ENCODE measurements around the gene ZSCAN23.
"Not testable (repeated sequence)": the region's sequence is repeated elsewhere in the genome, so short reads cannot be mapped to it uniquely, and the experiment has no call there.

Gene ZSCAN23

DNA sequence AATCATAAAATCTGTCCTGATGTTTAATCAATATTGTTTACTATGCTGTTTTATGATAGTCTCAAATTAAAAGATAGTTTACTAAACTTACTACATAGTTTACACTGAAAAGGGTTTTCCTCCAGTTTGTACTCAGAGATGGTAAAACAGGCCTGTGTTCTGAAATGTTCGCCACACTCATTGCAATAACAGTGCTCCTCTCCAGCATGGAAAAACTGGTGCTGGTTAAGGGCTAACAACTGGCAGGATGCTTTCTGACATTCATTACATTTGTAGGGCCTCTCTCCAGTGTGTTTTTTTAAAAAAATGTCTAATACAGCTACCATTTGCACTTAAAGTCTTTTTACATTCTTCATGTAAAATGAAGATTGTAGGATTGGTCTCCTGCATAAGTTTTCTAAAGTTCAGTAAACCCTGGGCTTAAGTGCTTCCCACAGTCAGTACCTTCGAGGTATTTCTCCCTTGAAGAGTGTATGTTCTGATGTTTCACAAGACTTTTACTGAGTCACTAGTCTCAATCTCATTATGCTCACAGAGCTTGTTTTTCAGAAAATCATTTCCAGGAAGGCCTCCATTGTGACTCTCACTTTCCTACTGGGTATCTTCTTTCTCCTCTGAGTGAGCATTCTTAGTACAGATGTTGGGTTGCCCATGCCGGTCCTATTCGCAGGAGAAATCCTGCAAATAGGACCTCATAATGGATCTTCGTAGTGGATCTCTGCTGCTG is 35.1 kb downstream of the ZSCAN23 start:
- H3K9me3 Mint-ChIP-seq, result peaks cover 4% of the 10 kb centered on the region
- H3K4me1 Mint-ChIP-seq (ENCODE audit: low read depth), result peaks cover 23% of the 10 kb centered on the region
- no peaks in the 10 kb centered on the region for H3K36me3 Mint-ChIP-seq (ENCODE audit: low read depth)
- H3K27ac Mint-ChIP-seq, result peak overlapping the region; percentile 4
- peaks cover 59% of the 10 kb centered on the region for H3K27me3 Mint-ChIP-seq
- no peak overlapping the region for H3K4me3 Mint-ChIP-seq

- H3K36me3 Mint-ChIP-seq (ENCODE audit: low read depth), result no peaks in the 10 kb centered on the region
Measured at GRCh38 chr6:28407401-28407800, 35.9 kb downstream of the ZSCAN23 start.

GRCh38 chr6:28403923-28404322 is 39.4 kb downstream of the ZSCAN23 start:
- H3K4me3 Mint-ChIP-seq; H3K9me3 Mint-ChIP-seq; H3K27ac Mint-ChIP-seq; H3K36me3 Mint-ChIP-seq (ENCODE audit: low read depth): not testable (repeated sequence)
- Mint-ChIP-seq H3K4me1 (ENCODE audit: low read depth) (peaks cover 32% of the 10 kb centered on the region), H3K27me3 (peaks cover 57% of the 10 kb centered on the region)

More at GRCh38 chr6:28407401-28407800, 35.9 kb downstream of the ZSCAN23 start:
- H3K9me3 Mint-ChIP-seq, result peaks cover 4% of the 10 kb centered on the region
- no peak overlapping the region for H3K27ac Mint-ChIP-seq
- no peak overlapping the region for H3K4me3 Mint-ChIP-seq
- H3K27me3 Mint-ChIP-seq, result peaks cover 66% of the 10 kb centered on the region
- peaks cover 23% of the 10 kb centered on the region for H3K4me1 Mint-ChIP-seq (ENCODE audit: low read depth)

DNA sequence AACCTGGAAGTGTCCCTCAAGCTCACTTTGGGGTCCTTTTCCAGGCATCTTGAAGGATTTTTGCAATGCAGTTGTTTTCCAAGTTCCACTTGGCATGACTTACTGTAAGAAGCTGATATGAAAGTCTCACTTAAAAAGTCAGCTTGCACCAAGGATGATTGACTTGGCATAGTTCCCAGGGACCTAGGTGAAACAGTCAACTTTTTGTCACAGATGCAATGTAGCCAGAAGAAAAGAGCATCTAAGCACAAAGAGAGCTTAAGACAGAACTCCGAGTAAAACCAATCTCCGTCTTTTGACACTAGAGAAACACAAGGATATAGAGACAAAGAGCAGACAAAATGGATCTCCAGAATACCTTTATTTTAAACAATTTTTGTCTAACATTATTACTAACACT is 41.1 kb downstream of the ZSCAN23 start:
- Mint-ChIP-seq H3K4me3 (no peak overlapping the region), H3K27me3 (peaks cover 53% of the 10 kb centered on the region), H3K4me1 (ENCODE audit: low read depth) (peaks cover 28% of the 10 kb centered on the region), H3K36me3 (ENCODE audit: low read depth) (peaks cover 14% of the 10 kb centered on the region), H3K27ac (no peak overlapping the region), H3K9me3 (no peaks in the 10 kb centered on the region)

- H3K27me3 Mint-ChIP-seq, result peaks cover 45% of the 10 kb centered on the region
- H3K9me3 Mint-ChIP-seq, result no peaks in the 10 kb centered on the region
- H3K27ac Mint-ChIP-seq, result no peak overlapping the region
- H3K36me3 Mint-ChIP-seq (ENCODE audit: low read depth), result peaks cover 23% of the 10 kb centered on the region
- peak overlapping the region; percentile 35 for H3K4me3 Mint-ChIP-seq
- peaks cover 35% of the 10 kb centered on the region for H3K4me1 Mint-ChIP-seq (ENCODE audit: low read depth)
Measured at GRCh38 chr6:28401172-28401571, 42.1 kb downstream of the ZSCAN23 start.

GRCh38 chr6:28400122-28400451 is 43.2 kb downstream of the ZSCAN23 start:
- Mint-ChIP-seq H3K4me3 (peak overlapping the region; percentile 94), H3K27me3 (peaks cover 39% of the 10 kb centered on the region), H3K9me3 (no peaks in the 10 kb centered on the region), H3K27ac (peak overlapping the region; percentile 92), H3K36me3 (ENCODE audit: low read depth) (peaks cover 34% of the 10 kb centered on the region), H3K4me1 (ENCODE audit: low read depth) (peaks cover 44% of the 10 kb centered on the region)

DNA sequence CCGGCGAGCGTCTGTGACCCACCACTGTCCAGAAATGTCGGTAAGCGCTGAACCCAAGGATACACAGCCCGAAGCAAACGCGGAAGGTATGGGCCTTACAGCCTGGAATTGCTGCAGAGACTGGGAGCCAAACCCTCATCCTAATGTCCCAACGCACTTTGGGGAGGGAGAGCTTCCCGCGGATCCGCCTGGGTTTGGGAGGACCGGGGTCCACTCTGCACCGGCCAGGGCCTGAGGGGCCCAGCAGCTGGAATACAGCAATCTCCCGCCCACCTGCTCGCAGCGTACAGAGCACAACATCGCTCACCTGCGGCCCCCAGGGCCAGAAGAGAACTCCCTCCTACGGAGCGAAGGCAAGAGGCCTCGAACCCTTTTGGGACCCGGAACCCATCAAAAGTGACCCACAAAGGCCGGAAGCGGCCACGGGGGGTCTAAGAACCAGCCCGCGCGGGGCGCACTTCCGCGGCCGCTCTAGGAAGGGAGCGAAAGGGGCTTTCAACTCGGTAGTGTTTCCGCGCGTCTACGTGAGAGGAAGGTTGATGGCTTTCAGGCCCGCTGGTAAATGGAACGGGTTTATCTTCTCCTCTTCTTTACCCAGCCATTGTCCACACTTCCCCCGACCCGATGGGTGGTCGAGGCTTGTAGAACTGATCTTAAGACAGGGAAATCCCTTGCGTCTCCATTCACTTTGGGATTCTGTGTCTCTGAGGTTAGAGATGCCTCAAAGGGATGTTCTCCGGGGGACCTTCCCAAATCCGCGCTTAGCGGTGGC is 43.8 kb downstream of the ZSCAN23 start, which contains the start of gene ZSCAN12:
TSS of gene ZSCAN12 (minus strand) at position 398 of the 772 bp plus-strand sequence. CDS start 1,342 bp downstream, outside the sequence.
- peaks cover 49% of the 10 kb centered on the region for H3K4me1 Mint-ChIP-seq (ENCODE audit: low read depth)
- peaks cover 36% of the 10 kb centered on the region for H3K27me3 Mint-ChIP-seq
- peak within 1 kb of the TSS; percentile 94 for H3K4me3 Mint-ChIP-seq
- H3K9me3 Mint-ChIP-seq, result no peaks in the 10 kb centered on the region
- H3K36me3 Mint-ChIP-seq (ENCODE audit: low read depth), result peaks cover 36% of the 10 kb centered on the region
- H3K27ac Mint-ChIP-seq, result peak within 1 kb of the TSS; percentile 92

GRCh38 chr6:28395918-28396317 is 47.4 kb downstream of the ZSCAN23 start:
- Mint-ChIP-seq H3K27ac (no peak overlapping the region), H3K9me3 (no peaks in the 10 kb centered on the region), H3K4me3 (no peak overlapping the region), H3K4me1 (ENCODE audit: low read depth) (peaks cover 54% of the 10 kb centered on the region), H3K36me3 (ENCODE audit: low read depth) (peaks cover 67% of the 10 kb centered on the region), H3K27me3 (peaks cover 2% of the 10 kb centered on the region)

DNA sequence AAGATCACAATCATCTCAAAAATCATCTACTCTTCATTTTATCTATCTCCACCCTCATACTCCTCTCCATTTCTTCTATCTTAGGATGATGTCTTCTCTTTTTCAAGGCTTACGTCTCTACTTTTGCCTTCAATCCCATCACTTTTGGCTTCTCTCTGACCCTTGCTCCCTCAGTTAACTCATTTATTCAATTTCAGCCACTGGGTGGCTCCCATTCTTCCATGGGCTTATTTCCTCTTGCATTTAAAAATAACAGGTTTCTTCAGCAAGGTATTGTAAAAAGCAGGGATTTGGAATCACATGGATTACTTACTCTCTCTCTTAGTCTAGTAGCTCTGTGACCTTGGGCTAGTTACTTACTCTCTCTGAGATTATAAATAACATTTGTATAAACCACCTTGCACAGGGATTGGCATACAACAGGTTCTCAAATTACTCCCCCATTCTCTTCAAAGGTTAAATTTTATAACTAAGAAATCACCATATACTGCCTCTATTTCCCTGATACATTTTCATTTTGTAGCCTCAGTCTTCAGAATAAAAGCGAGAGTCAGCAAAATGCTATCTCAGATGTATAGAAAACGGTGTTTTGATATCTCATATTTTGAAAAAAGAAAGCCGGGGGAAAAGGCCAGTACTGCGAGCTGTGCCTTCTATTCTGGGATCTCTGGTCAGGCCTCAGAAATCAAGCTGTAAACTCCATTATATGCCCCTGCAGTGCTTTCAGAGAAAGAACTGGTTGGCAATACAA is 49.2 kb downstream of the ZSCAN23 start:
- H3K36me3 Mint-ChIP-seq (ENCODE audit: low read depth), result peaks cover 86% of the 10 kb centered on the region
- no peak overlapping the region for H3K27ac Mint-ChIP-seq
- no peaks in the 10 kb centered on the region for H3K27me3 Mint-ChIP-seq
- H3K9me3 Mint-ChIP-seq, result no peaks in the 10 kb centered on the region
- no peak overlapping the region for H3K4me3 Mint-ChIP-seq
- H3K4me1 Mint-ChIP-seq (ENCODE audit: low read depth), result peaks cover 45% of the 10 kb centered on the region

DNA sequence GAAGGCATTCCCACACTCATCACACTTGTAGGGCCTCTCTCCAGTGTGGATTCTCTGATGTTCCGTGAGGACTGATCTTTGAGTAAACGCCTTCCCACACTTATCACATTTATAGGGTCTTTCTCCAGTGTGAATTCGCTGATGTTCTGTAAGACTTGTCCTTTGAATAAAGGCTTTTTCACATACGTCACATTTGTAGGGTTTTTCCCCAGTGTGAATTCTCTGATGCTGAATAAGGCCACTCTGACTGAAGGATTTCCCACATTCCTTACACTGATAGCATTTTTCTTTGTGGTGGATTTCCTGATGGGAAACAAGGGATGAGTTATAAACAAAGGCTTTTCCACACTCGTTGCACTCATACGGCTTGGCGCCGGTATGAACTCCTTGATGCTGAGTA is 52.6 kb downstream of the ZSCAN23 start:
- Mint-ChIP-seq H3K9me3 (no peaks in the 10 kb centered on the region), H3K4me1 (ENCODE audit: low read depth) (peaks cover 16% of the 10 kb centered on the region), H3K36me3 (ENCODE audit: low read depth) (peaks cover 88% of the 10 kb centered on the region), H3K27me3 (no peaks in the 10 kb centered on the region), H3K4me3 (no peak overlapping the region), H3K27ac (no peak overlapping the region)

DNA sequence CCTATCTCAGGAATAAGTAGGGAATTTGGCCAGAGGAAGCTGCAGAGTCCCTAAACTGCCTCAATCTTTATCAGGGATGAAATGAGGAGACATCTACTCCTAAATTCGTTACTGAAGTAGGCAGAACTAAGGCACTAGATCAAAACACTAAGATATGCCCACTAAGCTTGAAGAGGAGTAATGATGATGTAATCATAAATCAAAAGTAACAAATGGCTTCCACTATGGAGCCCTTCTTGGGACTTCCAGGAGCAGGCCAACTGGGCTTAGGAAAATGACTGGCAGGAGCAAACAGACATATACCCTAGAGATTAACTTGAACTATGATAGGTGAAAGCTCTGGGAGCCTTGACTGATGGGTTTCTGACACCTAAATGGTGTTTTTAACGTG is 59.2 kb downstream of the ZSCAN23 start:
- Mint-ChIP-seq H3K27ac (no peak overlapping the region), H3K27me3 (no peaks in the 10 kb centered on the region), H3K4me3 (no peak overlapping the region), H3K9me3 (peaks cover 3% of the 10 kb centered on the region), H3K36me3 (ENCODE audit: low read depth) (peaks cover 90% of the 10 kb centered on the region), H3K4me1 (ENCODE audit: low read depth) (peaks cover 19% of the 10 kb centered on the region)

GRCh38 chr6:28383235-28384142 is 59.8 kb downstream of the ZSCAN23 start:
- Mint-ChIP-seq H3K4me1 (ENCODE audit: low read depth) (peaks cover 19% of the 10 kb centered on the region), H3K27ac (peak overlapping the region; percentile 69), H3K36me3 (ENCODE audit: low read depth) (peaks cover 85% of the 10 kb centered on the region), H3K27me3 (no peaks in the 10 kb centered on the region), H3K9me3 (peaks cover 3% of the 10 kb centered on the region), H3K4me3 (peak overlapping the region; percentile 69)

Data from stimulated activated naive CD8-positive, alpha-beta T cell treated with anti-CD3 and anti-CD28 coated beads, Interleukin-15, Interleukin-2, amounts not matched to agents 100 ng/mL and 50 ng/mL, for 24 hours (primary cell).